HG03558 (cell line): ENCODE data around the gene CYBC1.
A peak's percentile ranks its signal among the peaks of the same experiment; 100 is the strongest.

ENCODE experiments used
- ATAC-seq: cut with Tn5 transposase; IDR thresholded peaks from one replicate; pipeline ENCODE4 v1.9.1; 2021; ENCODE audit warnings: moderate number of reproducible peaks; ENCODE audit not compliant: unreplicated experiment; ENCODE audit errors: extremely low read depth

Gene CYBC1

DNA sequence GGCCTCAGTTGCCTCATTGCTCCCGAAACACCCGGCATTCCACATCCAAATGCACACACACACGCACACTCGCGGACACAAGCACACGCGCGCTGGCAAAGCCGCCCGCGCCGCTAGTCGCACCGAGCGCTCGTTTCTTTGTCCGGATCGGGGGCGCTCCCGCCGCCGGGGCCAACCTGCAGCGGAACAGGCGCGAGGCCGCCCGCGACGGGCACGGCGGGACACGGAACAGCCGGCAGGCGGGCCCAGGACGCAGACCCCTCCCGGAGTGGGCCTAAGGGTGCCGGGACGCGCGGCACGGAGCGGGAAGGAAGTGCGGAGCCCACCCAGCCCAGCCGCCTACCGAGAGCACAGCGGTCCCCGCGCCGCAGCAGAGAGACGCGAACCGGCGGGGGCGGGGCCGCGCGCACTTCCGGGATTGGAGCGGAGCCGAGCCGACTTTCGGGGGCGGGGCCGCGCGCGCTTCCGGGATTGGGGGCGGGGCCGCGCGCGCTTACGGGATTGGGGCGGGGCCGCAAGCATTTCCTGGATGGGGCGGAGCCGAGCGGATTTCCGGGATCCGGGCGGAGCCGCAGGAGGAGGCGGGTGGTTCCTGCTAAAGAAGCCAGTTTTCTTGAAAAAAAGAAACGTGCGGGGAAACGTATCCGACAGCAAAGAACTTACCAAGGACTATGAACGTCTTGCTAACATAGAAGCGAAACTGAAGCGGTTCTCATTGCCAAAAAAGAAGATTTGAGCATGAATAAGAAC is at the start of gene CYBC1:
Gene CYBC1 (minus strand): TSS at position 396 of the 750 bp plus-strand sequence. CDS start 1,498 bp downstream, outside the sequence.
- ATAC-seq: no peak

- ATAC-seq: no peak
Measured at GRCh38 chr17:82497483-82498405, 47.2 kb upstream of the CYBC1 start.

GRCh38 chr17:82496529-82497434 is 46.2 kb upstream of the CYBC1 start:
- ATAC-seq: no peak

DNA sequence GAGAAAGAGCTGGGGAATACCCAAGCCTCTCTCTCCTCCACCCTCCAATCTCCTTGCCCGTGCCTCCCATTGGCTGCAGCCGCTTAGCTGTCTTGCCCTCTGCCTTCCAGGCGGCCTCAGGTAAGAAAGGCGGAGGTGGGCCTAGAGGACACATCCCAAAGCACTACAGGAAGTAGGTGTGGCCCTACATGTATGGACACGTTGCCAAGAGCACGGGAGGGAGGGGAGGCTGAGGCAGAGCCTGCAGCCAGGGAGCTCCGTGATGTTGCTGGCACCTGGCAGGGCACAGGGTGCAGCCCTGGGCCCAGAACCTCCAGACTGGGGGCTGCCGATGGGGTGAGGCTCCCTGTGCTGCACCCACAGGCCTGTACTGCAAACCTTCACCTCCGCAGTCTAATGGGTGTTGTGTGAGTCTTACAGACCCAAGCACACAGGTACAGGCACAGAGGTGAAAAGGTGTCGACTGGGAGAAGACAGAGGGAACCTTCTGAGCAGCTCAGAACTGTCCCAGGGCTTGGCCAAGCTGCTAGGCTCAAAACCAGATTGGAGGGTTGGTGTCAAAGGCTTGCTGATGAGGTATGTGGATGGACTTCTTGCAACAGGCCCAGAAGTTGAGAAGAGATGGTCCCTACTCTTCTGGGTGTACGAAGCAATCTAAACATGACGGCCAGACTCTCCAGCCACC is 45.4 kb upstream of the CYBC1 start:
- ATAC-seq: no peak

DNA sequence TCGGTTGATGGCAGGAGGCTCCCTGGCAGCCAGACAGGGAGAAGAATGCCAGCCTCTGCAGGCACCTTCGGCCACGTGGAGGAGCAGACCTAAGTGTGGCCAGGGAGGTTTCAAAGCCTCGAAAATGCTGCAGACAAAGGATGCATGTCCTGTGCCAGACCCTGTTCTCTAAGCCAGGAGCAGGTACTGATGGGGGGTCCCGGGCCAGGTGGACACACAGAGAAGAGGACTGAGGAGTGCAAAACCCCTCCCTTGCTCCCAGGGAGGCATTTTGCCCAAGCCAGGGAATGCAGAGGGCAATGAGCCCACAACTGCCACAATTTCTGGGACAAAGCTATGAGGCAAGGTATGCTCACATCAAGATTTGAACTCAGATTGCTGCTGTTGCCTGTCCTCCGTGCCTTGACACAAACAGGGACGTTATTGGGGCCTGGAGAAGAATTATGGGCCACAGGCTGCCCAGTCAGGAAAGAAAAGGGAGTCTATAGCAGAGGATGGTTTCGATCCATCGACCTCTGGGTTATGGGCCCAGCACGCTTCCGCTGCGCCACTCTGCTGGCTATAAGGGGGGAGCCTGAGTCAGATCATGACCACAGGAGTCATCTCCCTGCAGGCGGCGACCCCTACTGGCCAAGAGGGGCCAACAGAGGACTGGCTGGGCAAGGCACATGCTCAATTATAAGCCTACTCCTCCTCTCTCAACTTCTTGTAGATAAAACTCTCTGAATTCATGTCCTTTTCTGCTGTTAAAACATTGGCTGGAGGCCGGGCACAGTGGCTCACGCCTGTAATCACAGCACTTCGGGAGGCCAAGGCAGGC is 43.9 kb upstream of the CYBC1 start:
- peak; percentile 30 for ATAC-seq

- ATAC-seq: no peak
Measured at GRCh38 chr17:82493226-82493781, 42.8 kb upstream of the CYBC1 start.

- ATAC-seq: no peak
Measured at GRCh38 chr17:82492643-82493225, 42.2 kb upstream of the CYBC1 start.

DNA sequence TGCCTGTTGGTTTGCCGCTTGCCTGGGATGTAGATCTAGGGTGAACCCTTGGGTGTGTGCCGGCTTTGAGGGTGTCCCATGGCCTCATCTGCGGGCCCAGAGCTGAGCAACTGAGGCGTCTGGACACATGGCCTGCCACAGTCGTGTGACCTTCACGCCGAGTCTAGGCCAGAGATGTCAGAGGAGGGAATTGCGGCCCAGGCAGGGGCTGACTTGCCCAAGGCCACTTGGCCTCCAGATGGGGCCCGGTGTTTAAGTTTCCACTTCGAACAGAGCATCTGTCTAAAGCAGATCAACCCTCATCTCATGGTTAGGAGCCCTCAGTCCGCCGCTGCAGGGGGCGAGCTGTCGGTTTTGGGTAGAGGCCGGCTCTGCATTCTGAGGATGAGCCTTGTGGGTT is 41.0 kb upstream of the CYBC1 start:
- no peak for ATAC-seq

GRCh38 chr17:82491196-82491530 is 40.6 kb upstream of the CYBC1 start:
- ATAC-seq: no peak

GRCh38 chr17:82490512-82491195 is 40.1 kb upstream of the CYBC1 start:
- no peak for ATAC-seq

GRCh38 chr17:82489851-82490511 is 39.4 kb upstream of the CYBC1 start:
- ATAC-seq: no peak

DNA sequence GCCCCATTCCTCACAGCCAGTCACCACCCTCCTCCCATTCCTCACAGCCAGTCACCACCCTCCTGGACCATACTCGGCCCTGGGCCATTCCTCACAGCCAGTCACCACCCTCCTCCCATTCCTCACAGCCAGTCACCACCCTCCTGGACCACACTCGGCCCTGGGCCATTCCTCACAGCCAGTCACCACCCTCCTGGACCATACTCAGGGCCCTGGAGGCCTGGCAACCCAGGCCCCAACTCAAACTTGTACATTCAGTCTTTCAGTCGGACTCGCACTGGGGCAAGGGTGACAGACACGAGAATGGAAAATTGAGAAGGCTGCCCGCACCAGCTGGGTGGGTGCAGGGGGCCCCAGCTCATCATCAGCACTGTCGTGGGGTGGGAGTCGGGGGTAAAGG is 38.6 kb upstream of the CYBC1 start:
- no peak for ATAC-seq

- ATAC-seq: no peak
Measured at GRCh38 chr17:82487910-82488309, 37.4 kb upstream of the CYBC1 start.

- ATAC-seq: no peak
Measured at GRCh38 chr17:82486231-82487094, 35.9 kb upstream of the CYBC1 start.

- ATAC-seq: no peak
Measured at GRCh38 chr17:82483836-82484235, 33.3 kb upstream of the CYBC1 start.

- no peak for ATAC-seq
Measured at GRCh38 chr17:82483204-82483660, 32.7 kb upstream of the CYBC1 start.
